Upper lobe of right lung (tissue), 1 donor: Measurements from ENCODE around the gene ETV5. TPM values are rescaled to one million over a fixed set of nuclear protein-coding genes. Genes with fewer than 3 reads are reported as not detected.

ENCODE experiments used
- ATAC-seq: fragments of 200-7000 bp; cut with Tn5 transposase; one replicate; pipeline ENCODE4 v1.9.1; 2020; ENCODE audit warnings: mild to moderate bottlenecking, moderate library complexity
- DNase-seq: peaks from one replicate; pipeline ENCODE4 v3.0.0-alpha.2; 2020
- H3K27ac ChIP-seq: fragments of 200-600 bp; one replicate; pipeline ENCODE4 v1.8.0; 2022
- H3K27me3 ChIP-seq: fragments of 200-600 bp; one replicate; pipeline ENCODE4 v1.8.0; 2022; ENCODE audit warnings: mild to moderate bottlenecking
- H3K36me3 ChIP-seq: fragments of 200-600 bp; one replicate; pipeline ENCODE4 v1.8.0; 2022
- H3K4me1 ChIP-seq: fragments of 200-600 bp; one replicate; pipeline ENCODE4 v1.8.0; 2022
- H3K4me3 ChIP-seq: fragments of 200-600 bp; one replicate; pipeline ENCODE4 v1.8.0; 2022; ENCODE audit warnings: mild to moderate bottlenecking
- H3K9me3 ChIP-seq: fragments of 200-600 bp; one replicate; pipeline ENCODE4 v1.8.0; 2022
- CTCF ChIP-seq: fragments of 200-600 bp; IDR thresholded peaks from one replicate; pipeline ENCODE4 v1.8.0; 2022; ENCODE audit warnings: antibody characterized with exemption
- intact Hi-C: fragments of 100-400 bp; cut with DNase I; formaldehyde crosslinking; loops from one replicate; pipeline ENCODE4 v1.11.0; 2022
- total RNA-seq: library from RNA; stranded (reverse); fragmentation: NEBNext Ultra II Directional; extraction: Animal tissue kit (Norgen Biotek cat#: 25700); gene quantifications from one replicate; pipeline ENCODE4 v1.2.1, GENCODE V29; 2021
- donor health status: DM: no; HTN: yes; CAD: no; lungs with severe emphysema.

The ETV5 gene
- total RNA-seq, 1 donor from 2014 or later = 56.3 TPM

- Histone ChIP-seq H3K4me3 (no peak overlapping the region), H3K9me3 (no peaks in the 10 kb centered on the region), H3K36me3 (peaks cover 14% of the 10 kb centered on the region), H3K4me1 (no peaks in the 10 kb centered on the region), H3K27ac (no peak overlapping the region), H3K27me3 (no peaks in the 10 kb centered on the region)
- no peak for ATAC-seq
- no peak for DNase-seq
- intact Hi-C loops = no loop called here
- no peak for TF ChIP-seq CTCF
These were observed 29.0 kb downstream of the ETV5 start for GRCh38 chr3:186079925-186080324.

- no peaks in the 10 kb centered on the region for H3K27me3 ChIP-seq
- H3K9me3 ChIP-seq = no peaks in the 10 kb centered on the region
- peaks cover 10% of the 10 kb centered on the region for H3K36me3 ChIP-seq
- no peak overlapping the region for H3K4me3 ChIP-seq
- no peaks in the 10 kb centered on the region for H3K4me1 ChIP-seq
- no peak overlapping the region for H3K27ac ChIP-seq
- TF ChIP-seq CTCF = no peak
- ATAC-seq (no peak), DNase-seq (no peak)
- intact Hi-C loops = no loop called here
These were observed 31.4 kb downstream of the ETV5 start for GRCh38 chr3:186077466-186077865.

GRCh38 chr3:186075931-186076567 is 32.8 kb downstream of the ETV5 start:
- no peaks in the 10 kb centered on the region for H3K27me3 ChIP-seq
- peaks cover 10% of the 10 kb centered on the region for H3K36me3 ChIP-seq
- no peak overlapping the region for H3K27ac ChIP-seq
- no peak for TF ChIP-seq CTCF
- ATAC-seq (no peak), DNase-seq (no peak)
- no peak overlapping the region for H3K4me3 ChIP-seq
- intact Hi-C loops = no loop called here
- H3K9me3 ChIP-seq = no peaks in the 10 kb centered on the region
- H3K4me1 ChIP-seq = no peaks in the 10 kb centered on the region

GRCh38 chr3:186075489-186075888 is 33.4 kb downstream of the ETV5 start:
- no peak overlapping the region for H3K27ac ChIP-seq
- ATAC-seq (no peak), DNase-seq (no peak)
- TF ChIP-seq CTCF = no peak
- no peaks in the 10 kb centered on the region for H3K27me3 ChIP-seq
- no peak overlapping the region for H3K4me3 ChIP-seq
- no peaks in the 10 kb centered on the region for H3K9me3 ChIP-seq
- intact Hi-C loops = no loop called here
- no peaks in the 10 kb centered on the region for H3K4me1 ChIP-seq
- peaks cover 10% of the 10 kb centered on the region for H3K36me3 ChIP-seq

GRCh38 chr3:186073641-186074040 is 35.2 kb downstream of the ETV5 start:
- DNase-seq (no peak), ATAC-seq (no peak)
- Histone ChIP-seq H3K4me3 (no peak overlapping the region), H3K9me3 (no peaks in the 10 kb centered on the region), H3K36me3 (peaks cover 1% of the 10 kb centered on the region), H3K27ac (no peak overlapping the region), H3K27me3 (no peaks in the 10 kb centered on the region), H3K4me1 (no peaks in the 10 kb centered on the region)
- intact Hi-C loops = no loop called here
- TF ChIP-seq CTCF = no peak

- H3K4me3 ChIP-seq = no peak overlapping the region
- ATAC-seq (no peak), DNase-seq (no peak)
- H3K4me1 ChIP-seq = no peaks in the 10 kb centered on the region
- H3K27me3 ChIP-seq = no peaks in the 10 kb centered on the region
- intact Hi-C loops = no loop called here
- no peaks in the 10 kb centered on the region for H3K9me3 ChIP-seq
- no peak overlapping the region for H3K27ac ChIP-seq
- TF ChIP-seq CTCF = no peak
- H3K36me3 ChIP-seq = no peaks in the 10 kb centered on the region
These were observed 37.9 kb downstream of the ETV5 start for GRCh38 chr3:186070996-186071395.
